GM21367 (cell line): Measurements from ENCODE around the gene PXMP2.

ENCODE experiments used
- ATAC-seq: cut with Tn5 transposase; IDR thresholded peaks from one replicate; pipeline ENCODE4 v1.9.1; 2021; ENCODE audit not compliant: unreplicated experiment

PXMP2 gene

DNA sequence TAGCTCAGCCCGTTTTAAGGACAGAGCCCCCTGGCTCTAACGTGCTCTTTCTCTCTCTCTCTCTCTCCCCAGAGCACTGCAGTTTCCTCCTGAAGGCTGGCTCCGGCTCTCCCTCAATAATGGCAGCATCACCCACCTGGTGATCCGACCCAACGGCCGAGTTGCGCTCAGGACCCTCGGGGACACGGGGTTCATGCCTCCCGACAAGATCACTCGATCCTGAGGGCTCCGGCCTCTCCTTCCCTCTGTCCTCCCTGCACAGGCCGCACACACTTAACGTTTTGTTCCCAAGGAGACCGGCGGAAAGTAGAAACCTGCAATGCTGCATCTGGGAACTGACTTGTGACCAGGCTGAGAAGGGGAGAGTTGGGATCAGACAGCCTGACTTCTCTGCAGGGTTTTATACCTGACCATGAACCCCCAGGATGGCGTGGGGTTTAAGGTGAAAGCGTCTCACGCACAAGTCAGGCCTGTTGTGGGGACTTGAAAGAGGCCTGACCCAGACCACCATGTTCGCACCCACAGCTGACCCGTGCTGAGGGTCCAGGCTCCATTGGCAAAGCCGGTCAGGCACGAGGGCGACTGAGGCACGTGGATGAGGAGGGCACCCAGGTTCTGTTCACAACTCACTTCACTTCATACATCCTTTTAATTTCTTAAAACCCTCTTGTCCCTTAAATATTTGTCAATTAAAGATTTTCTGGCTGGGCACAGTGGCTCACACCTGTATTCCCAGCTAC lies 33.4 kb downstream of the PXMP2 start:
- ATAC-seq, result no peak

DNA sequence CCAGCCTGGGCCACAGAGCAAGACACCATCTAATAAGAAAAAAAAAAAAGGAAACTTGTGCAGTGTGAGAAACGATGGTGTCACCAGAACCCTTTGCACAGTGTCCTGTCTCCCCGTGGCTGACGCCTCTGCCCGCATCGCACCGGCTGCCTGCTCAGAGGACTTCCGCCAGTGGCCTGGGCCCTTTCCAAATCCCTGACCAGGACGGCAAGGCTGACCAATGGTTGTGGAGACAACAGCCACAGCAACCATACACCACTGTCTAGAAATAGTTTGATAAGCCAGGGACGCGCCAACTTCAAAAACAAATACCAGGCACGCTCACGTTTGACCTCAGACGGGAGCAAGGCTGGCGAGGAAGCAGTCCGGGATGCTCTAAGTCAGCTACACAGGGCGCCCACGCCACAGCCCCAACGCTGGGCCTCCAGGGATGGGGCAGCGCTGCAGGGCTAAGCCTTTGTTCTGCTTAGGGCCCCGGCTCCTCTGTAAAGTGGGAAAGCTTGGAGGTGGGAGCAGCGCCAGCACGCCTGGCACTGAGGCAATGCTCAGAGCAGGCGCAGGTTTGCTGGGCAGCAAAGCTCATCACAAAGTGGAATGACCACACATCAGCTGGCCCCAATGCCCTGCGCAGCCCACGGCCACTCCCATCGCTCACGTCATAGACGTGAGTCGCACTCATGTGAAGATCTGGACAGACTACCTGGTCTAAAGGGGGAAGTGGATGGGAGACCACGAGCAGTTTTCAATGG lies 35.8 kb downstream of the PXMP2 start:
- ATAC-seq, result no peak

DNA sequence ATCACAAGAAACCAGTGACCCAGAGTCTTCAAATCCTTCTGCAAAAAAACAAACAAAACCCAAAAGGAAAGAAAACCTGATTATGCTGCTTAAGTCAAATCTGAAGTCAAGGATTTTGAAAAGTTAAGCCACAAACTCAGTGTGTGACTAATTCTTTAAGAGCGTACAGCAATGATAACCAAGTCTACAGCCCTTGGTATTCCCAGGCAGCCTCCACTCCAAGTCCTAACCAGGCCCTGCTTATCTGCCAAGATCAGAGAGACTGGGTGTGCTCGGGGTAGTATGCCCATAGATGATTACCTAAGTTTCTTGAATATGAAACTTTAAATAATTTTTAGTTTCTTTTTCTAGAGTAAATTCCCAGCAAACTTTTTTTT lies 36.4 kb downstream of the PXMP2 start:
- ATAC-seq, result no peak

DNA sequence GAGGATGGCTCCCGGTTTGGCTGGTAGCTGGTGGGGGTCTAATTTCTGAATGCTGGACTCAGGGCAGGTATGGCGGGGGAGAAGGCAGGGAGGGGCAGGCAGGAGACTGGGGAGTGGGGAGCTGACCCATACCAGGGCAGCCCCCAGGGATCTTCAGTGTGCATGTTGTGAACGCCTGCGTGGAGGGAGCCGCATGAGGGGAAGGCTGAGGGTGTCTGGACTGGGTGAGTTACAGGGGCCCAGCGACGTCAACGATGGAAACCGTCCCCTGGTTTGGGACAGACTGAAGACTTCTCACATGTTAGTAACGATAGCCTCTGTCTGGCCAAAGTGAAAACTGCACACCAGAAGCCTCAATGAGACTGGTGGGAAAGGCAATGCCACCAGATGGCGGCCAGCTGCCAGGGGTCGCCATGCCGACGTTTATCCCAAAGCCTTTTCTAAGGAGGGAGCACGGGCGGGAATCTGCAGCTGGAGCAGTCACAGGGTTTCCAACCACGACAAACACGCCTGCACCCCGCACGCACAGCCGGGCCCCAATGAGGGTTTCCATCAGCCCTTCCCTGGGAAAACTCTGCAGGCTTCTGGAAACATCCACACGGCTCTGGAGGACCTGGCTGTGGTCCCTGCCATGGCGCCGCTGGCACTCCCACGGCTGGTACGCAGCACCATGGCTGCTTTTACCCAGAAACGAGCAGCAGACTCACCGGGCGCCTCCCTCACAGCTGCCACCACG lies 37.3 kb downstream of the PXMP2 start:
- ATAC-seq, result no peak

DNA sequence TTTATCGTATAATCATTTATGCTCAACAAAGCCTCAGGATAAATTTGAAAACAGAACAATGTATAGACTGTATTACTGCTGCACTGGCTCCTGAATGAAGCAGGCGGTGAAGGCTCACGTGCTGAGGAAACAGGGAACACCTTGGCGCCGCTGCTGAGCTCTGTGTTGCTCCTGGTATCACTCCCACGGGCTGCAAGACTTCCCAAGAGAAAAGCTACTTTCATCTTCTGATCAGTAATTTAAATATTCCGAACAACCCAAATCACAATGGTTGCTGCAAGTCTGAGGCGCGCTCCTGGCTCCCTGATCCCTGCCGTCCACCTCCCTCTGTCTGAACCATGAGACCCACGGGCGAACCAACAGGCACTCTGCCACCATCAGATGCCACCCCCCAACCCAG lies 39.0 kb downstream of the PXMP2 start:
- no peak for ATAC-seq

DNA sequence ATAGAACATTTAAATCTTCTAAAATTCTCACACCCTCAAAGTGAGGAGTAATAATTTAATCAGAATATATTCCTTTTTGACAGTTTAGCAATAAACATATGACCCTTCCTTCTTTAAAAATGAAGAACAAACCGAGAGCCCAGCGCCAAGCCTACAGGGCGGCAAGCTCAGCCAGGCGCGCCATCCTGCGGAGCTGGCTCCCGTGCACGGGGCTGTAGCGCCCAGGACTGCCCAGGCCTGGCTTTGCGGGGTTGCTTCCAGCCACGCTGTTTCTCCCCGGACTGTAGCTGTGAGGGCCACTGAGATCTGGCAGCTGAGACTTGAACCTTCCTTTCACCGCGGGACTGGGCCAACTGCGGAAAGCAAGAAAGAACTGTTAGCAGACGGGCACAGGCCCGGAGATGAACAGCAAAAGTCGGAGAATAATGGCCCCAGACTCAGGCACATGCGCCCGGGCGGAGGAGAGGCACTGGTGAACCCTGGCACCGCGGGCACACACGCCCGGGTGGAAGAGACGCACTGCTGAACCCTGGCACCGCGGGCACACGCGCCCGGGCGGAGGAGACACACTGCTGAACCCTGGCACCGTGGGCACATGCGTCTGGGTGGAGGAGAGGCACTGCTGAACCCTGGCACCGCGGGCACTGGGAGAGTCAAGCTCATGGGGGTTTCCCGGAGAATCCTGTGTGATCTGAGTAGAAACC lies 39.9 kb downstream of the PXMP2 start:
- ATAC-seq, result no peak

DNA sequence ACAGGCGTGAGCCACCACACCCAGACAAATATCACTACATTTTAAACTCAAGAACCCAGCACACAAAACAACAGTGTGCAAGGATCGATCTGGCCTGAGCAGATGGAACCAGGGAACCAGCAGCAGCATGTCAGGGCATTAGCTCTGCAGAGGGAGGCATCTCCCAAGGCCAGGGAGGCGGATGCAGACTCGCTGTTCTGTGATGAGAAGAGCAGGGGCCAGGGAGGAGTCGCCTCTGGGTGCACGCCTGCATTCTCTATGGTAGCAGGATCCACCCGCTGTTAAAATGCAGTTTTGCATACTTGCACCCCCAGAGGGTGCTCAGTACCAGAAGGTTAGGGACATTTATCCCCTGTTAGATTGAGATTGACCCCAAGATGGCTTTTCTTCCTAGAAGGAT lies 41.1 kb downstream of the PXMP2 start:
- ATAC-seq, result no peak

DNA sequence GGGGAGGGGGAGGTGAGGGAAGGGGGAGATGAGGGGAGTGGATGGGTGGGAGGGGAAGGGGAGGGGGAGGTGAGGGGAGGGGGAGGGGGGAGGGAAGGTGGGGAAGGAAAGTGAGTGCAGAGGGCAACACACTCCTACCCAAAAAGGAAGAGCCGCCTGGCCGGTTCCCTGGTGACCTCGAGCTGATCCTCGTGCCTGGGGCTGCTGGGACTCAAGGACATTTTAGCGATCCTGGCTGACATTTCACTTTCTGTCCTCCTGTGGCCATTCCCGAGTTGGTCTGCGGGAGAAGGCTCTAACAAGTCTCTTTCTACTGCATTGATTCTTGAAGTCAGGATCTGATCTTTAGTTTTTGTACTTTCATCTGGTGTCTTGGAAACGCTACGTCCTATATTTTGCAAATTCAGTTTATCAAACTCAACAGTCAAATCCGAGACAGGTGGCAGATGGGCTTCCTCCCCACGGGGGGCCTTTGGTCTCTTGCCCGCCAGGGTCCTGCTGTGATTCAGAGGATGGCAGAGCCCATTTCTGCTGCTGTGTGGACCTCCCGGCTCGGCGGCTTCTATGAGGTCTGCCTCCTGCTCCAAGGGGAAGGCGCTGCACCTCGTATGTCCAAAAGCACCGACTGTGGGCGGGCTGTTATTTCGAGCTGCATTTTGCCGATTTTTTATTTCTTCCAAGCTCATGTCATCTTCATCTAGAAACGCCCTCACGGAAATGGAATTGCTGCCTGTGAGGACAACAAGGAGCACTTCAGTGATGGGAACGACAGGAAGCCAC lies 42.3 kb downstream of the PXMP2 start:
- no peak for ATAC-seq

DNA sequence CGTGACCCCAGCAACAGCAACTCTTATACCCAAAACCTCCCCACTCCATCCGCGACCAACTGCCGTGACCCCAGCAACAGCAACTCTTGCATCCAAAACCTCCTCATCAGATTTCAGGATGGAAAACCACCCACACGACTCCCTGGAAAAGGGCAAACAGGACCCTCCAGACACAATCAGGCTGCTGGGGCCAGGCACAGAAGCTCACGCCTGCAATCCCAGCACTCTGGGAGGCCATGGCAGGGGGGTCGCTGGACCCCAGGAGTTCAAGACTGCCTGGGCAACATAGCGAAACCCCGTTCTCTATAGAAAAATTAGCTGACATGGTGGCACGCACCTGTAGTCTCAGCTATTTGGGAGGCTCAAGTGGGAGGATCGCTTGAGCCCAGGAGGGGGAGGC lies 43.0 kb downstream of the PXMP2 start:
- ATAC-seq, result no peak

DNA sequence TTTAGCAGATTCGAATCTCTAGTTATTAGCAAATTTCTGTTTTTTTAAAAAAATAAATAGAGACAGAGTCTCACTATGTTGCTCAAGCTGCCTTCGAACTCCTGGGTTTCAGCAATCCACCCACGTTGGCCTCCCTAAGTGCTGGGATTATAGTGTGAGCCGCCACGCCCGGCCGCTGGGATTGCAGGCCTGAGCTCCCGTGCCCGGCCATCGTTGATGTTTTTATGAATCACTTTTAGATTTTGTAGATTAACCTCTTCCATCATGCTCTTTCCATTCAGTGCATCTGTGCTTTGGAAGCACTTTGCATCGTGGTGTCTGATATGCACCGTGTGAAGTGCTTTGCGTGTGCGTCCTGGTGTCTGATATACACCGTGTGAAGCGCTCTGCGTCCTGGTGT lies 44.2 kb downstream of the PXMP2 start:
- ATAC-seq, result no peak

DNA sequence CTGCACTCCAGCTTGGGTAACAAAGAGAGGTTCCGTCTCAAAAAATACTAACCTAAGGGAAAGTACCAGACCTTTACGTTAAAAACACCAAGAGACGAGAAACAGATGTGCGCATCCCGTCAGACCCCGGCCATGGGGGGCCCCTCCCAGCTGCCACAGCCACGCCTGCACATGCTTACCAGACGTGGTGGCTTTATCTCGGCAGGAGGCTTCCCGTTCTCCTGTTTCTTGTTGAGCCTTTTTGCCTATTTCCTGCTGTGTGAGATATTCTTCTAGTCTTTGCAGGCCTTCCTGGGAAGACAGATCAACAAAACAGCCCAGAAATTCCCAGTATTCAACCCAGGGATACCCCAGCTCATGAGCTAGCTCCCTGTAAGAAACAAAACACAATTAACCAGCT lies 46.8 kb downstream of the PXMP2 start:
- ATAC-seq, result no peak

DNA sequence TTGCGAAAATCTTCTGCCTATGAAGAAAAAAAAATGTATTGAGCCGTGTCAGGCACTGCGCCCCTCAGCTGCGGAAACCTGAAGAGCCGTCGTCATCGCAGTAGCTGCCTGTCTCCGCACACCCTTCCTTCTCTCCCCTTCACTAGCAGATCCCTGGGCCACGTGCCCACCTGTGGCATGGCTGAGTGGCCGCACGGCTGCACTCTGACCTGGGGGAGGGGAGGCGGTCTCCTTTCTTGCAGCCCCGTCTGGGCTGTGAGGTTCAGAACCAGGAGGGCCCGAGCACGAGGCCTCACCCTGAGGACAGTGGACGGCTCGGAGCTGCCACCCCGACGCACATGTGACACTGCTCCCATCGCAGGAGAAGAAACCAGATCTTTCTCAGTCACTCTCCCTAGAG lies 48.1 kb downstream of the PXMP2 start:
- ATAC-seq, result no peak

DNA sequence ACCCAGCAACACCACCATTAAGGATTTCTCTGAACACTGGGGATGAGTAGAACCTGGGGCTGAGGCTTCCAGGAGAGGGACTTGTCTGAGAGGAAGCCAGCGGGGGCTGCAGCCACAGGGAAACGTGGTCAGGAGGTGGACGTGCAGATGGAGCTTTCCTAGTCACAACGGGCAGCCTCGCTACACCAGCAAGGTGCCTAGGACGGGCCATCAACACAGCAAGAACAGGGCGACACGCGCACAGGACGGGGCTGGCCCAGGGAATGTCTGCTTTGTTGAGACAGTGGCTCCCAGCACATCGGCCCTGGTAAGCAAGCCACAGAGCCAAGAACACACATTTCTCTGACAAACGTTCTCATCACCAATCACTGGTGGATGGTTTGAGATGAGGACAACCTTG lies 49.0 kb downstream of the PXMP2 start:
- no peak for ATAC-seq

DNA sequence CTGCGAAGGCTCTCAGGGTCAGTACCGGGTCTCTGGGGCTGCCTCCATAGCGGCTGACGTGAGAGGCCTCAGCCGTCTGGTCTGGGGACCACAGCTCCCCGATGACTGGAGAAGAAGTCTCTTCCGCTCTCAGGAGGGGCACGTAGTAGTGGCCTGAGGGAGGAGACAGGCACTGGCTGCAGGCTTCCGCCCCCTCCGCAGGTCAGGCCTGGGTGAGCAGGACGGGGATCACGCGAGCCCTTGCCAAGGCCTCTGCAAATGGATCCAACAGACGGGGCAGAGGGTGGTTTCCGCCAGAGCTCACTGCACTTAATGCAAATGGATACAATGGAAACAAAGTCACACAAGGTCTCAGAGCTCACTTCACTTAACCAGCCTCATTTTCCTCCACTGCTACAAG lies 49.5 kb downstream of the PXMP2 start:
- ATAC-seq, result no peak

DNA sequence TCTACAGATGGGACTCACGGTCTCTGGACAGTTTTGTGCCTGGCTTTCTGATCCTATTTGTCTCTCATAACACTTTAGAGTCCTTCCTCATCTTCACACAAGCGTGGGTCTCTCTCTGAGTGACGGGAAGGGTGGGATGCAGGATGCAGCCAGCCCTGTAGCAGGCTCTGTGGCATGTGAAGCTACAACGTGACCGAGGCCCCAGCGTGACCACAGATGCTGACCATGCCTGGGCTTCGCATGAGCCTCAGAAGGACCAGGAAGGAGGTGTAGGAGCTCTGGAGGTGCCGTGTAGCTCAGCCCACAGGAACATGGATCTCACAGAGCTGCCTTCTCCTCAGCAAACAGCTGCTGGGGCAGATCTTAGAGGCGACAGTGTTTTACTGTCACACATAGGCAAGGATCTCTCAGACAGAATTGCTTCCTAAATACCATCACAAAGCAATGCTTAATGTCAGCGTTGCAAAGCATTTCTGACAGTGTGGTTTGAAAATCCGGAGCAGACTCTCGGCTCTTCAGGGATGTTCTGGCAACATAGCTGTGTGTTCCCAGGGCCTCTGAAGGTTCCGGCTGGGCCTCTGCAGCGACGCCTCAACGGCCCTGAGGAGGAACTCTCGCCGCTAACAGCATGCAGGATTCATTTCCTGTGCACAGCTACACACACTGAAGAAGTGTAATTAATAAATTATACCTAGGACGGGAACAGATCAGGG lies 52.4 kb downstream of the PXMP2 start:
- no peak for ATAC-seq

DNA sequence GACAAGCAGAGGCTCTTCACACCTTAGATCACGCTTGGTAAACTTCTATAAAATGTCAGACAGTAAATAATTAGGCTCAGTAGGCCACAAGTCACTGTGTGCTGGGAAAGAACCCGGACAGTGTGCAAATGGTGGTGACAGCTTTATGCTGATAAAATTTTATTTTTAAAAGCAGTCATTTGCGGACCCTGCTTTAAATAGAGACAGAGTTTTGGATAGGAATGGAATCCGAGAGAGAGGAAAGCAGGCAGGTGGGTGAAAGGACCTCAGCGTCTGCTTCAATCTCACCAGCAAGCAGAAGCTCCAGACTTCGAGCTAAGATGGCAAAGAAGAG lies 52.9 kb downstream of the PXMP2 start:
- ATAC-seq, result no peak

DNA sequence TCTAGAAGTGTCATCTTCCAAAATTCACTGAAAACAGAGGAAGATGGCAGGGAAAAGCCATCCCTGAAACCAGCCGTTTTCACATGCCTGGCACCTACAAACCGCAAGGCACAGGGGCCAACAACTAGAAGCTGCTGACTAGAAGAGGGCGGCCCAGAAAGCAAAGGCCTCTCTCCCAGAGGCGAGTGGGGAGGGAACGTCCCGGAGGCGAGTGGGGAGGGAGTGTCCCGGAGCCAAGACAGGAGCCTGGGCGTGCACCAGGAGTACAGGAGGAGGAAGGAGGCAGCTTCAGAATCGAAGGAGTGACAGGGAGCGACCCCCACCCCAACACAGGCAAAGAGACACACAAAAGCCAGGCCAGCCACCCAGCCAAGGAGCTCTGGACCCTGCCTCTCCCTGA lies 53.3 kb downstream of the PXMP2 start:
- no peak for ATAC-seq

DNA sequence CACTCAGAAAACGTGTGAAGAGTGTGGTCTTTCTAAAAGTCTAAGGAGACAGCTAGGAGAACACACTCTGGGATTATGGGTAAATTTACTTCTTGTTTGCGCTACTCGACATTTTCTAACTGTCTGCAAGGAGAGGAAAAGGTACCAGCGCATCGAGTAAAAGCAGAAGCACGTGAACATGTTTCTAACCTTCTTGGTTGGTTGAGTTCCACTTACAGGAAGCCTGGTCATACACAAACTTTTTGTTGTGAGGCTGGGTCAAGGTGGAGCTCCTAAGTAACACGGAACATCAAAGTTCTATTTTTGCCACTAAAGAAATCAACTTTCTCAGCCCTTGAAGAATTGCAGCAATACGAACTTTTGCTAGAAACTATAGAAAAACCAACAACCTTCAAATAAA lies 54.2 kb downstream of the PXMP2 start:
- ATAC-seq, result no peak

DNA sequence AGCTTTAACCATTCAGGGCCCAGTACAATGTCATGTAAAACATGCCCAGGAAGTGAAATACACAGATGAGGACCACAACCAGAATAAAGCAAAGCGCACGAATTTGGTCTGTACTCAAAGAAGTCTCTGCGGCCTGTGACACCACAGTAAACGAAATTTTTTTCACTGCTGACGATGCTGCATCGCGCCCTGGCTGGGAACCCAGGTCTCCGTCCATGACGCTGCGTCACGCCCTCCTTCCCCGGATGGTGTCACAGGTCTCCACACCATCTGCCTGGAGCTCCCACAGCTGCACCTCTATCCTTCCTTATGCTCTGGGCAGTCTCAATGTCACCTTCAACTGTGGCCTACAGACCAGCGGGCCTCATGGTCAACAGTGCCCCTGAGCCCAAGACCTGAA lies 56.4 kb downstream of the PXMP2 start:
- no peak for ATAC-seq

DNA sequence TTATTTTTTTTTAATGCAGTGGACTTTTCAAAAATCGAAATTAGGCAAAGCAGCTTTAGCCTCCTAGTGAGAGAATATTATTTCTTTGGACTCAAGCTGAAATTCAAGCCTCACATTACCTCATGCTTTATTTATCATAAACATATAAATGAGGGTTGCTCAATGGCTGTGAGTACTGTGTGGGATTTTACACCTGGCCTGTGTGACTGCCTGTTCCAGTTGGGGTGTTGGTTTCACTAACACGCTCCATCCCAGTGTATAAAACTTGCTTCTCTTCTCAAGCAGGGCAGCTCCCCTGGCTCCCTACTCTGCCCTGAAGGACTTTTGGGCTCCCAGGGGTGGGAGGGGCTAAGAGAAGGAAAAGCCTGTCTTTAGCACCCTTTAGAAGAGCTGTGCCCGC lies 59.2 kb downstream of the PXMP2 start:
- no peak for ATAC-seq
